HG03103 (cell line): ENCODE measurements around the gene TEX2.
A peak's percentile ranks its signal among the peaks of the same experiment; 100 is the strongest.
"Not testable (repeated sequence)": the region's sequence is repeated elsewhere in the genome, so short reads cannot be mapped to it uniquely, and the experiment has no call there.

Source experiments
- ATAC-seq: cut with Tn5 transposase; IDR thresholded peaks from one replicate; pipeline ENCODE4 v1.9.1; 2021; ENCODE audit warnings: low read depth; ENCODE audit not compliant: unreplicated experiment

Gene TEX2

DNA sequence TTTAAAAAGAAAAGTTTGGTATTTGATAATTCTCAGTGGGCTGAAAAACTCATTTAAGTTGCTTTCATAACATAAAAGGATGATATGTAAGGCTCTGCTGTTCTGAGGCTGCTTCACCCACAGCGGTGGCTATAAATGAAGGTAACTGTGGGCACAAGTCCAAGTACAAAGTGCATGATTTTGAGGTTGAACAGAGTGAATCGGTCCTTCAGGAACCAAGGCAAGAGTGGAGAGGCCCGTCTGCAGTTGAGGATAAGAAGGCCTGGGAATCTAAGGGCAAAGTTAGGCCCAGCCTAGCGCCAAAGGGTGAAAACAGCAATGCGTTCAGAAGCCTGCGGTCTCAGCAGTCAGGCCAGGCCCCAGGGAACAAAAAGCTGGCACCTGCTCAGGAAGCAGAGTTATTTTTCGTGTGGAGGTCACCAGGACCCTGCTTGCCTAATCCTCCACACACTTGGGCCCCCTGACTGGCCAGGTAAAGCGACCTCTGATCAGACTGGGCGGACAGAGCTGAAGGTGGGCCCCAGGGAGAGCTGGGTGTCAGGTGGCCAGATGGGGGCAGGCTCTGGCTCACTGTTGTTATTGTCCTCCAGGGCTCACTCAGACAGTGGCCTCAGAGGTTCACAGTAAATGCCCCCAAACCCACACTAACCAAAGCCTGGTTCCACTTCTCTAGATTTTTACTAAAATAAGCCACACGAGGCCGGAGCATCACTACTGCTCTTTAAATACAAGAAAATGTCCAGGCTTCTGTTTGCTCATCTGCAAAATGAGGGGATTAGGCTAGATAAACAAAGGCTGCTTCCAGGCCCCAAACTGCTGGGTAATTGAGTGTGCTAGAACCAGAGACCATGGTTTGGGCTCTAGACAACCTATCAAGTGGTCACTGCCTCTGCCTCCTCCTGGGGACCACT lies 46.5 kb downstream of the TEX2 start:
- peak; percentile 61 for ATAC-seq

DNA sequence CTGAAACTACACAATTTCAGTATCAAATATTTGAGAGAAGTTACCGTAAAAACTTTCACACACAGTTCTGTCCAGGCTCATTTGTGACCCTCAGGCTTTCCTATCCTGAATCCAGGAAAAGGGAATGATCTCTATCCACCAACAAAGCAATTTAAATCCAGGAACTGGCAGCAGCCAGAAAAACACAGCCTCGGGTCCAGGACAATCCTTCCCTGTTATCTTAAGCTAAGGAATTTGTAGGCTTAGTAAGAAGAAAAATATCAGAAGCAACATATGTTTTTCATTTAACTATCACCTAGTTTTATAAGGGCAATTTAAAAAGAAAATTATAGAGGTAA lies 47.1 kb downstream of the TEX2 start:
- ATAC-seq, result no peak

- no peak for ATAC-seq
Measured at GRCh38 chr17:64214950-64215349, 48.1 kb downstream of the TEX2 start.

GRCh38 chr17:64213995-64214811 lies 48.9 kb downstream of the TEX2 start:
- ATAC-seq, result no peak

DNA sequence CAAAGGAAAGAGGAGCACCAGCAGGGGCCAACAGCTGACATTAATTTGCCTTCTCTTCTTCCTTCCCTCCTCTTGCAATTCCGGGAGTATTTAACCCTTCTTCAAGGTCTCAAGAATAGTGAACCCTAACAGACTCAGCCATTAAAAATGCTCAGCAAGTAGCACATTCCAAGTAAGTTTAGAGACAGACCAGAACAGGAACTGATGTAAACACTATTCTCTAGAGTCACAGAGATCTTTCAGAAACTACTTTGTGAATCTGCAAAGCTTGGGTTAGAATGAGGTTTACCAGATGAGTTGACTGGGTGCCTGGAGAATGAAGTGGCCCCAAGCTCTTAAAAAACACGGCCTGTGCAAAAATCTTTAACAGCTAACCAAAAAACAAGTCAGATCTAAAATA lies 50.9 kb downstream of the TEX2 start:
- ATAC-seq, result no peak

DNA sequence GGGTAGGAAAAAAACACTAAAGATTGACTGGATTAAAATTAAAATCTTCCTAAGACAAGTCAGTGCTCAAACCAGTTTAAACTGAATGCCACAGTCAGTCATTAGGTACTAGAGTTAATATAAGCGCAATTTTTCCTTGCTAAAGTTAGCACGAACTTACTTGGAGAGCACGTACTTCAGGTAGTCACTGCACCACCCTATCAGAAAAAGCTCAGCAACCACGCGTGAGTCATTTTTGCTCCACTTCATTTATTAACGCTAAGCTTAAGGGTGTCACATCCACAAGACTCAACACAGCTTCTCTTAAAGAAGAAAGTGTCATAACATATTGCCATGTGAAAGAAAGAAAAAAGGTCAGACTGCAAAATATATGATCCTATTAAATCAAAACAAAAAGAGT lies 53.1 kb downstream of the TEX2 start:
- no peak for ATAC-seq

DNA sequence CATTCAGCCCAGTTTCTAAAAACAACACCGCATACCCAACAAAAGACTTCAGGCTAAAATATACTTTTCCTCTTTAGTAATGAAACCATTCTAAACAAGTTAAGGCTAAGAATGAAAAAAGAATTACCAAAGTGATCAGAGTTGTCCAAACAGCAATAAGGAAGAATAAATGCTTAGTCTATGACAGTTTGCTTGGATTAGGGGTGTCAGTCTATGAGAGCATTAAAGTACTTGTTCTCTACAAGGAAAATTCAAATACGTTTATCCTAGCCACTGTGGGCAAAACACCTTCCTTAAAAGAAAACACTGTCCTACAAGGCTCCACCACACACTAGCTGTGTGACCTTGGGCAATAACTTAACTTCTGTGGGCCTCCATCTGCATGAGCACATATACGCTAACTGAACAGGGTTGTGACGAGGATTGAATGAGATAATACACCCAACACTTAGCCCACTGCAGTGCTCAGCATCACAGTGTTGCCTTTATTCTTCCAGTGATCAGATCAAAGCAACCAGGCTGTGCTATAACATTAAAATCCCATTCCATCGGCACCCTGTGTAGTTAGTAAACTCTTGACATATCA lies 53.6 kb downstream of the TEX2 start:
- ATAC-seq, result no peak

DNA sequence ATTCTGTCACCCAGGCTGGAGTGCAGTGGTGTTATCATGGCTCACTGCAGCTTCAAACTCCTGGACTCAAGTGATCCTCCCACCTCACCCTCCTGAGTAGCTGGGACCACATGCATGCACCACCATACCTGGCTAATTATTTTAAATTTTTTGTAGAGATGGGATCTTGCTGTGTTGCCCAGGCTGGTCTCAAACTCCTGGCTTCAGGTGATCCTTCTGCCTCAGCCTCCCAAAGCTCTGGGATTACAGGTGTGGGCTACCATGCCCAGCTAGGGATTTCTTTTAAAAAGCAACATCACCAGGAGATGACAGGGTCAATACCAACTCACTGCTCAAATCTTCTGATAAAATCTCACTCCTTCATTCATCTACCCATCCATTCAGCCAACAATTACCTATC lies 54.4 kb downstream of the TEX2 start:
- ATAC-seq, result not testable (repeated sequence)

GRCh38 chr17:64205804-64206203 lies 57.3 kb downstream of the TEX2 start:
- ATAC-seq, result no peak

DNA sequence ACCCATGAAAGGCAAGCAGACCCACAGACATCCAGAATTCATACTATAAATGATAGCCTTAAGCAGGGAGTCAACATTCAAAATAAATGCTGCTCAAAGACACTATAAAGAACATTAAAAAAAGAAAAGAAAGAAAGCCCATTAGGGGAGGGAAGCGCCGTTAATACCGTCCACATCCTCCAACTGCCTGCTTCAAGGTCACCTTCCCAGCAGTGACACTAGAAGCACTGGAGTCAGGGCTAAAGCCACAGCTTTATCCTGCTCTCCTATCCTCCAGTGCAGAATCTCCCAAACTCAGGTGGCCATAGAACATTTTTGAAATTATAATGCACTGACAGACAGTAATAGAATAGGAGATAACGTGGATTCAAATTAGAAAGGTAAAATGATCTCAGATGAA lies 59.4 kb downstream of the TEX2 start:
- no peak for ATAC-seq

DNA sequence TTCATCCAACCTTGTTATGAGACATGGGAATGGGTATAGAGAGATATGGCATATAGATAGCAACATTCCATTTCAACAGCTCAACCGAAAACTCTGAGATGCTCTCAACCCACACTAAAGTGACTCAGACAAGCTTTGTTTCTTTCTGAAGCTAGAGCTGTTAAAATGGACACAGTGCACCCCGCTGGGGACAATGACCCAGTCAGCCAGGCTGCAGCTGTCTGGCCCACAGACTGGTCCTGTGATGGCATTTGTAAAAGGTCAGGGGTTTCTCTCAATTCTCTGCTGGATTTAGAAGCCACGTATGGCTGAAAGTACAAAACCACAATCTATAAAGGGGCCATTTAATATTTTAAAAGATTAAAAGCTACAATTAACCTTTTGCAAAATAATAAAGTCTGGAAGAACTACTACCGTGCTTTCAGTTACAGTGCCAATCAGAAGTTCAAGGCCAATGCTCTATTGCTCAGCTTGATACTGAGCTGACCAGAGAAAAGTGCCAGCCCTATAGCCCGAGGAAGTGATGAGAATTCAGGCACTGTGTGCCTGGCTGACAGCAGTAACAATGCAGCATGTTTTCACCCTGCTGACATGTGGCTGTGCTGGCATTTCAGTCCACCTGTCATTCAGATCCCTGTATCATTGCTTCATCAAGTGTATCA lies 60.2 kb downstream of the TEX2 start:
- no peak for ATAC-seq

GRCh38 chr17:64200080-64201032 lies 62.7 kb downstream of the TEX2 start:
- no peak for ATAC-seq

DNA sequence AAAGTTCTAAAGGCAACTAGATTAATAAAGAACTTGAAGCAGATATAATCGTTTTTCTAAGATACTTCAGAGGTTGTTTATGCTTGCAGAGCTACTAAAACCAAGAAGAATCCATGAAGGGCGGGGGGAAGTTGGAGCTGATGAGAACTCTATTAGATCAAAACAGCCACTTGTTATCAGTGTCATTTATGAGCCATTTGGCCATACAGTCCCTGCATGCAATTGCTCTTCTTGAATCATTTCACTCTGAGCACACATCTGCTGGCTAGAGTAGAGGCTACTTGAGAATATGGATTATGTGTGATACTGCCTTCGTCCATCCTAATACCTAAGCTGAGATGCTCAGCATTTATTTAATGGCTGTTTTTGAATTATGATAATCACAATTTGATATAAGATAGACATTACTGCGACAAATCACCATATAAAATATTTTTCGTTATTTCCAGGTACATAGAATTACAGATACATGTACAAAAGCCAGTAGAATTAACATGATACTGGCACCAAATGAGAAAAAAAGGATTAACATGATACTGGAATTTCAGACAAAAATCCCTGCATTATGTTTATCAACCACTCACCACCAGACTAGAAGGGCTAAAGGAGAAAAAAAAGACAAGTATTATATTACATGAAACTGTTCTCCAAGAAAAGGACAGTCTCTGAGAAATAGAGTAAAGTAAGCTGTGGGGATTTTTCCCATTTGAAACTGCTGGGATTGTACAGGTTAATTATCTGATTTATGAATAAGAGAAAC lies 64.5 kb downstream of the TEX2 start:
- no peak for ATAC-seq

GRCh38 chr17:64196601-64197000 lies 66.5 kb downstream of the TEX2 start:
- ATAC-seq, result no peak

GRCh38 chr17:64193561-64193960 lies 69.5 kb downstream of the TEX2 start:
- ATAC-seq, result no peak

DNA sequence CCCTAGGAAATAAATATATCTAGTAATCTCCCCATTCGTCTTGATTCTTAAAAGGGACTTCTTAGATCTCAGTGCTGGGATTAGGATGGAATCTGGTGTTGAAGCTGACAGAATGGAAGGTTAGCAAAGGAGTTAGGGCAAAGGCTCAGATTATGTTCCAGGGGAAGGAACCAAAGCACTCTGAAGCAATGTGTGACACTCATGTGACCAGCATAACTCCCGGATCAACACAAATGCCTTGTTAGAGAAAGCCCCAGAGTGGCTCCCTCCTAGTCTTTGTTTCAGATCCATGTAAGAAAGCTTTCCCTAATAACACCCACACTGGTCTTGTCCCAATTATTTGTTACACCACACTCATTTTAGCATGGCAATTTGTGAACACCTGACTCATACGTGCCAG lies 70.5 kb downstream of the TEX2 start:
- no peak for ATAC-seq

DNA sequence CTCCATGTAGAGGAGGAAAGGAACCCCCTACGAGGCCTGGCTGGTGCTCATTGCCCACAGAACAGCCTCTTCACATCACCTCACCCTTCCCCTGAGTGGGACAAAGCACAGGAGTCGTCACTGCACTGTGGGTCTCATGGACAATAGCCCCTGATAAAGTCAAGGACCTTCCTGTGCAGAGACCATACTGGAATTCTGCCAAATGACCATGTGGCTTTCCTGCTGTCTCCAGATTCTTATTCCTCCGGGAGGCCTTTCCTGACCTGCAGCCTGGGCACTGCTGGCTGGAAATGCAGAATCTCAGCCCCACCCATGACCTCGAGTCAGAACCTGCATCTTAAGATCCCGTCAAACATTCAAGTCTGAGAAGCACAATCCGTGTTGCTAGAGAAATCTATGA lies 72.6 kb downstream of the TEX2 start:
- ATAC-seq, result no peak

DNA sequence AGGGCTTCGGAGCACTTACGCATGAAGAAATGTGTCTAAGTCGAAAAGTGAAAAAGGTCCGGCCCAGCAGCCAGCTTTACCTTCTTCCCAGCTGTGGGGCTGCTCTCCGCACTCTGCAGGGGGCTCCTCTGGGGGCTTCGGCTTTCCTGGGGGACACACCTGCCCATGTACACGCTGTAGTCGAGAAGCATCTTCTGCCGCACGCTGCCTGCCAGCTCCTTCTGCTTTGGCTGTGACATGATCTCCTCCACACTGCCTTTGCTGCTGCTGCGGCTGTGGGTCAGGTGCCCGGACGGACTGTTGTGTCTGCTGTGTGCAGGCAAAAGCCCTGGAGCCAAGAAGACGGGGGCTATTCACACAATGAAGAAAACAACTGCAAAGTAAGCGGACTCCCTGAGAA lies 75.0 kb downstream of the TEX2 start:
- ATAC-seq, result no peak
